WI38 (cell line): Measurements from ENCODE around the gene PPIP5K1.

Experiments used
- H3K4me3 ChIP-seq: 2 replicates; pipeline ENCODE4 v1.5.1; 2011; ENCODE audit warnings: low read depth, mild to moderate bottlenecking, control low read depth, low read length
- TF ChIP-seq, protein P1 (sequence below): IDR thresholded peaks from 2 replicates; pipeline ENCODE4 v1.5.1; 2012; ENCODE audit warnings: low read depth, mild to moderate bottlenecking, control low read depth, low read length

Gene PPIP5K1

GRCh38 chr15:43516185-43516584 lies 73.8 kb downstream of the PPIP5K1 start:
- peak overlapping the region; percentile 96 for H3K4me3 ChIP-seq
- TF ChIP-seq, protein P1, sequence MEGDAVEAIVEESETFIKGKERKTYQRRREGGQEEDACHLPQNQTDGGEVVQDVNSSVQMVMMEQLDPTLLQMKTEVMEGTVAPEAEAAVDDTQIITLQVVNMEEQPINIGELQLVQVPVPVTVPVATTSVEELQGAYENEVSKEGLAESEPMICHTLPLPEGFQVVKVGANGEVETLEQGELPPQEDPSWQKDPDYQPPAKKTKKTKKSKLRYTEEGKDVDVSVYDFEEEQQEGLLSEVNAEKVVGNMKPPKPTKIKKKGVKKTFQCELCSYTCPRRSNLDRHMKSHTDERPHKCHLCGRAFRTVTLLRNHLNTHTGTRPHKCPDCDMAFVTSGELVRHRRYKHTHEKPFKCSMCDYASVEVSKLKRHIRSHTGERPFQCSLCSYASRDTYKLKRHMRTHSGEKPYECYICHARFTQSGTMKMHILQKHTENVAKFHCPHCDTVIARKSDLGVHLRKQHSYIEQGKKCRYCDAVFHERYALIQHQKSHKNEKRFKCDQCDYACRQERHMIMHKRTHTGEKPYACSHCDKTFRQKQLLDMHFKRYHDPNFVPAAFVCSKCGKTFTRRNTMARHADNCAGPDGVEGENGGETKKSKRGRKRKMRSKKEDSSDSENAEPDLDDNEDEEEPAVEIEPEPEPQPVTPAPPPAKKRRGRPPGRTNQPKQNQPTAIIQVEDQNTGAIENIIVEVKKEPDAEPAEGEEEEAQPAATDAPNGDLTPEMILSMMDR, result no peak

DNA sequence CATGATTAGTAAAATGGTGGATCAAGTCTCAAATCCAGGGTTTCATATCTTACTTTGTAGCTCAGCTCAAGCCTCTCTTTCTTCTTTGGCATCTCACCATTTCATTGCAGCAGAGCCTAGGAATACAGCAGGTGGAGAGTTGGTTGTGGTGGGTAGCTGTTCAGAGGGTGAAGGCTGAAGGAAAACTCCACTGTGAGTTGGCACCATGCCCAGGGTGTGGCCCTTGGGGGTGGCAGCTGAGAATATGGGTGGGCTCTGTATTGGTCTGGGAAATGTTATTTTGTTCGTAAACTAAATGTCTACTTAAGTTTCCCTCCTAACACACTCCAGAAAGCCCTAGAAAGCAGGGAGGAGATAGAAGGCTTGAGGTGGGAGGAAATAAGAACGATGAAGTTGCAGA lies 74.3 kb downstream of the PPIP5K1 start:
- TF ChIP-seq, protein P1, result no peak
- H3K4me3 ChIP-seq, result peak overlapping the region; percentile 96

- no peak overlapping the region for H3K4me3 ChIP-seq
- TF ChIP-seq, protein P1, result peak; percentile 46
Observed at GRCh38 chr15:43514241-43515057, 75.6 kb downstream of the PPIP5K1 start.

GRCh38 chr15:43513550-43513949 lies 76.5 kb downstream of the PPIP5K1 start:
- no peak overlapping the region for H3K4me3 ChIP-seq
- TF ChIP-seq, protein P1, result no peak

GRCh38 chr15:43511012-43511885 lies 78.8 kb downstream of the PPIP5K1 start:
- TF ChIP-seq, protein P1, result peak; percentile 26; the same call in 1 of the 2 replicates
- peak overlapping the region; percentile 65 for H3K4me3 ChIP-seq

DNA sequence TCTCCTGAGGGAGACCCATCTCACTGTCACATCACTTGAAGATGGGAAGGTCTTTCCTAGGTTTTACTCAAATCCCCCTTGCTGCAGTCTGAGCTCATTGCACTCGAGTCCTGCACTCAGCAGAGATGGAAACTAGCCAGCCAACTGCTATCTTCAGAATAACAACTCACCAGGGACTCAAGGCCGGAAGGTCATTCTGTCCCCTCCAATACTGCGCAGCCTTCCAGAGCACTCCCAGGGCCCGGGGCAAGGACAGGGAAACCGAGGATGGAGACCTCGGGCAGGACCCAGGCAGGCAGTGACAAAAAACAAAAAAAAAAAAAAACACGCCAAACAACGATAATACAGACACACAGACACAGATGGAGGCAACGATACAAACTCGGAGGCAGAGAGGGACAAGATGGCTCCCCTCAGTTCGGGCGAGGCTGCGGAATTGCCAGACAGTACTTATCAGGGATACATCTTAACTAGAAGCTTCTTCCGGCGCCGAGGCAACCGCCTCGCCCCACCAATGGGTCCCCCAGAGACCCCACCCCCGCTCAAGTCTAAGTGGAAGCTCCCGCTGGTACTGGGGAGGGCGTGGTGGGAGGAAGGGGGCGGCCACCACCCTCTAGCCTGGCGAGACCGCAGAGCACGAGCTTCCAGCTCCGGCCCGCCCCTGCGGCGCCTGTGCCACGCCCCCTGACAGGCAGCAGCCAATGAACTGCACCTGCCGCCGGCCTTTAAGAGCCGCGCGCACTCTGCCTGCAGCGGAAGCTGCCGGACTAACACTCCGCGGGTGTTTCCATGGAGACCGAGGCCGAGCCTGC lies 79.6 kb downstream of the PPIP5K1 start:
- H3K4me3 ChIP-seq, result peak overlapping the region; percentile 65

More for the DNA sequence above, 79.6 kb downstream of the PPIP5K1 start:
- TF ChIP-seq, protein P1, result peak; percentile 33
